HG03457 (cell line): Measurements from ENCODE around the gene CMKLR1.

Source experiments
- ATAC-seq: cut with Tn5 transposase; IDR thresholded peaks from one replicate; pipeline ENCODE4 v1.9.1; 2021; ENCODE audit warnings: moderate number of reproducible peaks; ENCODE audit not compliant: unreplicated experiment

The CMKLR1 gene

GRCh38 chr12:108317308-108318234 lies 21.5 kb downstream of the CMKLR1 start:
- ATAC-seq: no peak

GRCh38 chr12:108316176-108317086 lies 22.7 kb downstream of the CMKLR1 start:
- ATAC-seq: no peak

GRCh38 chr12:108315486-108316105 lies 23.5 kb downstream of the CMKLR1 start:
- no peak for ATAC-seq

DNA sequence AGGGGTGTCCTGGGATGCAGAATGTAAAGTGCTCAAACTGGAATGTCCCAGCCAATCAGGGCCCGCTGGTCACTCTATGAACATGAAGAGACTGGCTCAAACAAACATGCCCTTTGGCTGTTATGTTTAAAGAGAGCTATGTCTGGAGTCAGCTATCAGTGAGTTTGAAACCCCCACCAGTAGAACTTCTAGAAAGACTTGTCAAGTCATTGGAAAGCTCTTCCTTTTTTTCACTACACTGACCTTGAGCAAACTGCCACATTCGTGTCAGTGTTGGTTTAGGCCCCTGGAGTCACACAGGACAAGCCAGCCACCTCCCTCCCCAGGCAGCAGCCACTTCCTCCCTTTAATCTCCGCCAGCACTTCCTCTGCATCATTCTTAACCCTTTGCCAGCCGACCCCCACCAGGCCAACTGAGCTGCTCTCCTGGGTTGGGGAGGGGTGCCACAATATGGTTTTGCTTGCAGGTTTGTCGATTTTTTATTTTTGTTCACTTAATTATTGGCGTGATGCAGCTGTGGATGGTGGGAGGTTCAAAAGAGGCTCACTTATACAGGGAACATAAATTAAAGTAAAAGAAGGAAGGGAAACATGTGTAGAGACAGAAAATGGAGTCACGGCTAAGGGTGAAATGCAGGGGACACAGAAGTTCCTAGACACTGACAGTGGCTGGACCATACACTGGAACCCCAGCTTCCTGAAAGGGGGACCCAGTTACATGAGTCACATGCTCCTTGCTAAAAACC lies 25.3 kb downstream of the CMKLR1 start:
- ATAC-seq: no peak

DNA sequence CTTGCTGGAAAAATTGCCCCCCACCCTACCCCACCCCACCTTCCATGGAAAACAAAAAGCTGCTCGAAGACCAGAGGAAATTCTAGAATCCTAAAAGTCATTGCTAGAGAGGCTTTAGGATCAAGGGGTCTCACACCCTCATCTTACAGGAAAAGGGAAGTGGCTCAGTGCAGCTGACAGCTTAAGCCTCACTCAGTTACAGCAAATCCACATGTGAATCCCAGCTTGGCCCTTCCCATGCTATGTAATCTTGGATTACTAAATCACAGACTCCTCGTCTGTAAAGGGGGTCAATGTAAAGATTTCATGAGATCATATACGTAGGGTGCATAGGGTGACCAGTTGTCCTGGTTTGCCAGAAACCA lies 25.9 kb downstream of the CMKLR1 start:
- no peak for ATAC-seq

DNA sequence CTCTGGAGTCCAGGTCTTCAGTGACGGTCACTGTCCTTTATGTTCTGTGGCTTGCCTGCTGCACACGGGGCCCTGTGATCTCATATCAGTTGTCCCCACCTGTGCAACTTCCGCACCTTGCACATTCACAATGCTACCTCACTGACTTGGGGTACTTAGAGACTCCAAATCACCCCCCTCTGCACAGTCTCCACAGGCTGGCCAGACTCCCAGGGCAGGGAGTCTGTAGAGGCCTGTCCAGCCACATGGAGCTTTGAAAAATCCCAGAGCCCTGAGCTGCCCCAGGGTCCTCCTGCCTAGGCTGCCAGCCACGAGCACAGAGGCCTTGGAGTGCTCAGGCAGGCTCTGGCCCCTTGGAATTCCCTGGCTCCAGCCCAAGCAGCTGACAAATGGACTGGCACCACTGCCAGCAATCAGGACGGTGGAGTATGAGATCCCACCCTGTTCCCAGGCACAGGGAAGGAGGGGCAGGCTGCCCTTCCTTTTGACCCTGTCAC lies 26.4 kb downstream of the CMKLR1 start:
- ATAC-seq: no peak

GRCh38 chr12:108312073-108312659 lies 26.9 kb downstream of the CMKLR1 start:
- ATAC-seq: no peak

DNA sequence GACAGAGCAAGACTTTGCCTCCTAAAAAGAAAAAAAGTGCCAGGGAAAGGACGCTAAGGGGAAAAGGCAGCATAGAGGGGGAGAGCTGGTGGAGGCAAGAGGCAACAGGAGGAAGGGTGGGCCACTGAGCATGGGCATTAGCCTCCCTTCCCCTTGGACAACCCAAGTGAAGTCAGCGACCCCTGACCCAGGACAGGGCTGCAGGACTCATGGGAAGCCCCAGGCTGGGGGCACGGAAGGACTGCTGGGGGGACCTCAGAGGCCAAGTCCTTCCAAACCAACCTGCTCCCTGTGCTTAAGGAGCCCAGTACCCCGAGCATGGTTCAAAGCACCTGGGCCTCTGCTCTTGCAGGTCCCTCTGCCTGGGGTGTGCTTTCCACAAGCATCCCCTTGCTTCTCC lies 27.5 kb downstream of the CMKLR1 start:
- no peak for ATAC-seq

DNA sequence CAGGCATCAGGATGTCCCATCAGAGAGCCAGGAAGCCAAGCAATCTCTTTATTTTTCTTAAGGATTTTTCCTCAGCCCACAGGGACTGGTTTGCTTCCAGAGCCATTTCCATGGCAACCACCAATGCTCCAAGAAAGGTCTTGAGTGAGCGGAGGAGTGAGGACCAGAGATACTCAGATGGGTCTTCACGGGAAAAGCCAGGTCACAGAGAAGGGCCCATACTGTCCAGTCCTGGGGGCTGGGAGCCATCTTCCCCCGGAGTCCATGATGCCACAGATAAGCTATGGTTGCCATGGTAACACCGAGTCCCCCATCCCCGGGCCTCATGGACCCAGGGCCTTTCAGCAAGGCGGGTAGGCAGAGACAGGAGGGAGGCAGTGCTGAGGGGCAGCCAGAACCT lies 28.6 kb downstream of the CMKLR1 start:
- no peak for ATAC-seq

GRCh38 chr12:108309674-108310312 lies 29.3 kb downstream of the CMKLR1 start:
- no peak for ATAC-seq

- no peak for ATAC-seq
Observed at GRCh38 chr12:108308395-108309085, 30.6 kb downstream of the CMKLR1 start.

- ATAC-seq: no peak
Observed at GRCh38 chr12:108307006-108307405, 32.1 kb downstream of the CMKLR1 start.

GRCh38 chr12:108306506-108306905 lies 32.6 kb downstream of the CMKLR1 start:
- no peak for ATAC-seq

DNA sequence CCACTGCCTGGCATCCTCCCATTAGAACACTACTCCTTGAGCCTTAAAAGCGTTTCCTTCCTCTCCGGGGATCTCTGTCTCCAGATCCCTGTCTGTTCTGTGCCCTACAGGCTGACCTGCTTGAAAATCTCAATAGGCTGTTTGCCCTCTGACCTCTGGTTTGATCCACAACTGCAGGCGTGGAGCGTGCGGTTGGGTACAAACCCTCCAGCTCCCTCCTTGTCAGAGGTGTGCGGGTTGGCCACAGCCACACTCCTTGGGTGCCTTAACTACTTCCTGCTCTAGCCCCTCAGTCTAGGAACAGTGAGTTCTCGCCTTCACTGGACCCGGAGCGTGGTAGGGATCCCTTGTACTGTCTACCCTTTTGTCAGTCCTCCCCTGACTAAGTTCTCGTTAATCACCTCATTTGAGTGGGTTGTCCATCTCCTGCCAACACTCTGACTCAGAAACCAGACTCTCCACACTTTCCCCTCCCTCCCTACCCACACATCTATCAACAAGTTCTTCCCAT lies 33.1 kb downstream of the CMKLR1 start:
- ATAC-seq: no peak

DNA sequence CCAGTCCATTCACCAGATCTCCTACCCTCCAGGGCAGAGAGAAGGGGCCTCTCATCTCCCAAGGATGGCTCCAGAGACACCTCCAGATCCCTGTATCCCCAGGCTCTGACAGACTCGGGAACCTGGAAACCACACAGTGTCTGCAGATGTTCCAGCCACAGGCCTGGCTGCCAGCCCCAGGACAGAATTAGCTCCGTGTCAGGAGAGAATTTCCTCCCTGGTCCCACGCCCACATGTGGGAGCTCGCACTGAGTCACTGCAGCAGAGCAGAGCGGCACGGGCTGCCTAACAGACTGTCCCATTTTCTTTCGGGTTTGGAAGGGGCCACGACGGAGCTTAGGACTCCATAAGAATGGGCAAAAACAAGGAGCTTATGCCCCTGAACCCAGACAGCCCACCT lies 33.6 kb downstream of the CMKLR1 start:
- ATAC-seq: no peak

DNA sequence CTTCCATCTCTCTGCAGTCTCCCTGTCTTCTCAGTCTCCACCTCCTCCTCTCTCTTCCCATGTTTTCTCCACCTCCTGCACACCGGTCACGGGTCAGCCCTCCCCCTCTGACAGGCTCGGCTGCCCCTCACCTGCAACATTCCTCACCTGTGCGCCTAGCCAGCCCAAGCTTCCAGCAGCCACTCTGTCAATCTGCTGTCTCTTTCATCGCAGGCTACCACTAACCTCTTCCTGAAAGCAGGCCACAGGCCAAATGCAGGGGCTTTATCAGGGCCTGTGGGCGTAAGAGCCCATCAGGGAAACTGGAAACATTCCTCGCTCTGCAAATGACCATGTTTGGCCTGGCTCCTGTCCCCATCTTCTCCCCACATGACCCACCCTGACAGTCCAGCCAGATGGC lies 34.5 kb downstream of the CMKLR1 start:
- no peak for ATAC-seq

GRCh38 chr12:108303703-108304102 lies 35.4 kb downstream of the CMKLR1 start:
- ATAC-seq: no peak

DNA sequence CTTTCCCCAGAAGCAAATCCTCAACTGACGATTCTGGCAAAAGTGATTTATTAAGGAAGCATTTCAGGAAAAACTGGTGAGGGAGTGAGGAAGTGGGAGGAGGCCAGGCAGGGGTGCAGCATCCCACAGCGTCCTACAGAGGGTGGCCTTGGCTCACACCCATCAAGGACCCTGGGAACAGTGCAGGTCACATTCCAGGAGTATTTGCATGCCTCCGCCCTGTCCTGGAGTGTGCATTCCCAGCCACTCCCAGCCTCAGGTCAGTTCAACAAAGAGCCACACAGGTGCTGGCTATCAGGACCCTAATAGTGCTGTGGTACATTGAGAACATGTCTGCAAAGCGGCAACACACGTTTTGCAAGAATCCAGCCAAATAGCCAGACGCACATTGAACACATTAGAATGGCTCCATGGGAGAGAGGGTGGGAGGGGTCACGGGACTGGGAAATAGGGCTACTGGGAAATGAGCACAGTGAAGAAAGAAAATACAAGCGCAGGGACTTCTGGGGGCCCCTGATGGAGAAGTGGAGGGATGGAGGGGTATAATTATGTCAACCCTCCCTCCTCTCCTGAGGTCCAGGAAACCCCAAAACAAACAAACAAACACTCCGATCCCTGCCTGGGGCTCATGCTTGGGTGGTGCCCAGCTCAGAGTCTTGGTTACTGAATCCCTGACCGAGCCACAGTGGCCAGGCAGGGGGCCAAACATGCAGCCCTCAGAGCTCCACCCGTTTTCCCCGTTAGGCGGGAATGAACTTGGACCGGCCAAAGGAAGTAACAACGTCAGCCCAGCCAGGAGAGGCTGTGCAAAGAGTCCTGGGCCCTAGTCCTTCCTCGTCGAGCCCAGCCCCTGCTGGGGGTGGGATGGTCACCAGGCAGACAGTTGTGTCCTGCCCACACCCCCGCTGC lies 36.5 kb downstream of the CMKLR1 start:
- ATAC-seq: no peak
